GM13977 (cell line): ENCODE data around the gene CBFA2T2.

Experiments used
- DNase-seq: peaks from one replicate; pipeline ENCODE4 v3.0.0; 2012; ENCODE audit warnings: low spot score
- in situ Hi-C: fragments of 300-500 bp; cut with MboI; formaldehyde crosslinking; loops from one replicate; pipeline ENCODE4 v1.12.0; 2022; ENCODE audit warnings: low sequenced_read_pairs, low pct_unique_long_range_greater_than_20kb, mixed read lengths, inconsistent platforms; ENCODE audit not compliant: unreplicated experiment
- TF ChIP-seq, protein P1 (sequence below): IDR thresholded peaks from 2 replicates; pipeline ENCODE4 v1.5.1; 2012; ENCODE audit warnings: mild to moderate bottlenecking, control low read depth; ENCODE audit not compliant: insufficient read depth; ENCODE audit errors: extremely low read depth, missing control alignments

Gene CBFA2T2

DNA sequence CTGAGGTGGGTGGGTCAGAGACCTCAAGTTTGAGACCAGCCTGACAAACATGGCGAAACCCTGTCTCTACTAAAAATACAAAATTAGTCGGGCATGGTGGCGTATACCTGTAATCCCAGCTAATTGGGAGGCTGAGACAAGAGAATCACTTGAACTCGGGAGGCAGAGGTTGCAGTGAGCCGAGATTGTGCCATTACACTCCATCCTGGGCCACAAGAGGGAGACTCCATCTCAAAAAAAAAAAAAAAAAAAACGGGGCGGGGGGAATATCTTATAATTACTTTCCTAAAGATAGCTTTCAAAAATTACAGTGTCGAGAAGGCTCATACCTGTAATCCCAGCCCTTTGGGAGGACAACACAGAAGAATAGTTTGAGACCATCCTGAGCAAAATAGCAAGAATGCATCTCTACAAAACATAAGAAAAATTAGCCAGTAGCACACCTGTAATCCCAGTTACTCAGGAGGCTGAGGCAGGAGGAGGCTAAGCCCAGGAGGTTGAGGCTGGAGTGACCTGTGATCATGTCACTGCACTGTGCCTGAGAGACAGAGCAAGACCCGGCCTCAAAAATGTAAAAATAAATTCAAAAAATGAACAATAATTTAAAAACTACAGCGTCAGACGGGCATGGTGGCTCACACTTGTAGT is 25.8 kb downstream of the CBFA2T2 start:
- no peak for DNase-seq
- TF ChIP-seq, protein P1, sequence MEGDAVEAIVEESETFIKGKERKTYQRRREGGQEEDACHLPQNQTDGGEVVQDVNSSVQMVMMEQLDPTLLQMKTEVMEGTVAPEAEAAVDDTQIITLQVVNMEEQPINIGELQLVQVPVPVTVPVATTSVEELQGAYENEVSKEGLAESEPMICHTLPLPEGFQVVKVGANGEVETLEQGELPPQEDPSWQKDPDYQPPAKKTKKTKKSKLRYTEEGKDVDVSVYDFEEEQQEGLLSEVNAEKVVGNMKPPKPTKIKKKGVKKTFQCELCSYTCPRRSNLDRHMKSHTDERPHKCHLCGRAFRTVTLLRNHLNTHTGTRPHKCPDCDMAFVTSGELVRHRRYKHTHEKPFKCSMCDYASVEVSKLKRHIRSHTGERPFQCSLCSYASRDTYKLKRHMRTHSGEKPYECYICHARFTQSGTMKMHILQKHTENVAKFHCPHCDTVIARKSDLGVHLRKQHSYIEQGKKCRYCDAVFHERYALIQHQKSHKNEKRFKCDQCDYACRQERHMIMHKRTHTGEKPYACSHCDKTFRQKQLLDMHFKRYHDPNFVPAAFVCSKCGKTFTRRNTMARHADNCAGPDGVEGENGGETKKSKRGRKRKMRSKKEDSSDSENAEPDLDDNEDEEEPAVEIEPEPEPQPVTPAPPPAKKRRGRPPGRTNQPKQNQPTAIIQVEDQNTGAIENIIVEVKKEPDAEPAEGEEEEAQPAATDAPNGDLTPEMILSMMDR, result no peak

GRCh38 chr20:33516882-33517281 is 27.0 kb downstream of the CBFA2T2 start:
- no peak for DNase-seq
- TF ChIP-seq, protein P1, result no peak
- in situ Hi-C loops, result no loop called here

More for the DNA sequence above, 25.8 kb downstream of the CBFA2T2 start:
- in situ Hi-C loops, result no loop called here

- TF ChIP-seq, protein P1, result no peak
- in situ Hi-C loops, result no loop called here
- no peak for DNase-seq
These were observed 28.2 kb downstream of the CBFA2T2 start for GRCh38 chr20:33518071-33518470.

GRCh38 chr20:33521461-33521860 is 31.6 kb downstream of the CBFA2T2 start:
- TF ChIP-seq, protein P1, result no peak
- no peak for DNase-seq
- in situ Hi-C loops, result no loop called here

DNA sequence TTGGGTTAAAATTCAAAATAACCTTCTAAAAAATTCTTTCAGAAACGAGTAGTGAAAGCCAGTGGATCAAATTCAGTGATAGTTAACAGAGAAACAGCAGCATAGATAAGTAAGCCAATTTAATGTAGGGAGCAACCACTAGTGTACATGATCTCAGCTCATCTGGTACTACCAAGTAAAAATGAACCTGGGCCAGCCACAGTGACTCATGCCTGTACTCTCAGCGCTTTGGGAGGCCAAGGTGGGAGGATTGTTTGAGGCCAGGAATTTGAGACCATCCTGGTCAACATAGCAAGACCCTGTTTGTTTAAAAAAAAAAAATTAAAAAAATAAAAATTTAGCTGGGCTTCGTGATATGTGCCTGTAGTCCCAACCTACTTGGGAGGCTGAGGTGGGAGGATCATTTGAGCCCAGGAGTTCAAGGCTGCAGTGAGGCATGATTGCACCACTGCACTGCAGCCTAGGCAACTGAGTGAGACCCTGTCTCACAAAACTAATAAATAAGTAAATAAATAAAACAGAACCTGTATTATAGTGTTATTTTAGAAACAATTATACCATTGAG is 32.4 kb downstream of the CBFA2T2 start:
- in situ Hi-C loops, result no loop called here
- TF ChIP-seq, protein P1, result no peak
- DNase-seq, result no peak

DNA sequence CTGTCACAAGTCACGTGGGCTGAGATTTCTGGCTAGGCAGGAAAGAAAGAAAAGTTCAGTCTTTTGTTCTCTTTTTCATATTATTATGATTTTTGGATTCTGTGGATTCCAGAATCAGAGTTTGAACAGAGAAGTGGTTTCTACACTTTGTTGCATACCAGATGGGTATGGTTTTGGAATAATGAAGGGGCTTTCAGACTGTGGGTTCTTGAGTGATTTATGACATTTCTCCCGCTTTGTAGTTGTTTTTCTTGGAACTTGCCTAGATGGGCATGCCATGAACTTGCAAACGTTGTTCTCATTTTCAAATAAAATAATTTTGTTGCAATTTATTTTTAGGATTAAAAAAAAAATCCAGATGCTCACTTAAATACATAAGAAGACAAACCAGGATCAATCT is 34.4 kb downstream of the CBFA2T2 start:
- no peak for DNase-seq
- in situ Hi-C loops, result no loop called here
- TF ChIP-seq, protein P1, result no peak
